GM12878 (cell line): ENCODE data around the gene INPP4B. TPM values are rescaled to one million over a fixed set of nuclear protein-coding genes. Genes with fewer than 3 reads are reported as not detected.

Experiments used
- ATAC-seq: fragments of 200-7000 bp; cut with Tn5 transposase; 3 replicates; pipeline ENCODE4 v1.9.1; 2020; ENCODE audit warnings: mild to moderate bottlenecking, moderate library complexity
- BruUV-seq: library from RNA; stranded (reverse); fragments of 400-500 nt; replicated peaks from 2 replicates; lab custom pipeline; 2021; lab: Mats Ljungman, UMichigan
- CTCF ChIA-PET: fragments of 300-600 bp; sonication (Branson Sonifier 250); formaldehyde crosslinking; extraction: SDS; loops from one replicate; lab custom pipeline; 2021; ENCODE audit warnings: inconsistent platforms; lab: Yijun Ruan, JAX
- POLR2A ChIA-PET: fragments of 350-600 bp; formaldehyde crosslinking; extraction: SDS; loops from one replicate; lab custom pipeline; 2021; ENCODE audit warnings: inconsistent platforms; lab: Charles Lee
- RAD21 ChIA-PET: fragments of 300-600 bp; sonication (Branson Sonifier 250); formaldehyde crosslinking; loops from one replicate; lab custom pipeline; 2023; ENCODE audit warnings: antibody characterized with exemption; ENCODE audit not compliant: unreplicated experiment; lab: Charles Lee
- SMC1A ChIA-PET: fragments of 300-600 bp; sonication (Branson Sonifier 250); formaldehyde crosslinking; loops from one replicate; lab custom pipeline; 2023; ENCODE audit not compliant: unreplicated experiment, uncharacterized antibody; lab: Charles Lee
- DNase-seq: peaks from one replicate; pipeline ENCODE4 v3.0.0-alpha.2; 2011; ENCODE audit warnings: low read depth, low spot score
- FAIRE-seq: peaks from 3 replicates; lab custom pipeline; 2011; peaks lifted over from hg19 to GRCh38; lab: Jason Lieb, UNC
- H2AFZ ChIP-seq: 2 replicates; pipeline ENCODE4 v1.6.0; 2011; ENCODE audit warnings: low read depth, low read length, control low read depth; ENCODE audit not compliant: control insufficient read depth
- H3K27ac ChIP-seq: 2 replicates; pipeline ENCODE4 v1.5.1; 2011; ENCODE audit warnings: control low read depth; ENCODE audit not compliant: control insufficient read depth, insufficient read depth
- H3K27me3 ChIP-seq, 2 experiments: replicated peaks in 1 of 2; 2 replicates each; pipeline versions ENCODE4 v1.6.0 to v1.6.1; 2011; ENCODE audit warnings: low read length in 1 of 2; ENCODE audit not compliant: control insufficient read depth in 2 of 2, insufficient read depth in 2 of 2
- H3K36me3 ChIP-seq, 2 experiments: 2 replicates each; pipeline ENCODE4 v1.5.1; 2011; ENCODE audit warnings: low read length in 1 of 2; ENCODE audit not compliant: control insufficient read depth in 2 of 2, insufficient read depth in 2 of 2
- H3K4me1 ChIP-seq: 2 replicates; pipeline ENCODE4 v1.6.1; 2011; ENCODE audit warnings: mild to moderate bottlenecking, low read length, moderate library complexity, mixed read lengths; ENCODE audit not compliant: control insufficient read depth, insufficient read depth
- H3K4me2 ChIP-seq: 2 replicates; pipeline ENCODE4 v1.6.0; 2011; ENCODE audit warnings: control low read depth; ENCODE audit not compliant: control insufficient read depth, insufficient read depth
- H3K4me3 ChIP-seq: fragments of 200-600 bp; sonication (generic); 2 replicates; pipeline ENCODE4 v1.5.1; 2016
- H3K79me2 ChIP-seq: 2 replicates; pipeline ENCODE4 v1.6.0; 2011; ENCODE audit warnings: low read length; ENCODE audit not compliant: control insufficient read depth, insufficient read depth
- H3K9ac ChIP-seq: 2 replicates; pipeline ENCODE4 v1.8.0; 2011; ENCODE audit warnings: low read length, control low read depth, mixed read lengths; ENCODE audit not compliant: control insufficient read depth, insufficient read depth
- H3K9me3 ChIP-seq: replicated peaks from 3 replicates; pipeline ENCODE4 v1.5.1; 2011; ENCODE audit warnings: mild to moderate bottlenecking, low read length; ENCODE audit not compliant: control insufficient read depth, insufficient read depth
- H4K20me1 ChIP-seq: 2 replicates; pipeline ENCODE4 v1.6.0; 2011; ENCODE audit not compliant: control insufficient read depth, insufficient read depth
- MYC ChIP-seq: IDR thresholded peaks from 2 replicates; pipeline ENCODE4 v1.6.1; 2011; ENCODE audit warnings: mild to moderate bottlenecking, low read length, moderate library complexity, inconsistent platforms; ENCODE audit not compliant: insufficient read depth, insufficient replicate concordance, insufficient read length, severe bottlenecking
- NFIC ChIP-seq: IDR thresholded peaks from 2 replicates; pipeline ENCODE4 v1.6.1; 2012; ENCODE audit warnings: low read depth, mild to moderate bottlenecking, inconsistent platforms, low read length, moderate library complexity
- ZNF384 ChIP-seq: IDR thresholded peaks from 2 replicates; pipeline ENCODE4 v1.6.1; 2012; ENCODE audit warnings: low read depth, mild to moderate bottlenecking, low read length, improper control_type of control experiment, borderline replicate concordance
- WGBS: methylation state at CpG from one replicate; pipeline ENCODE4 v1.1.6; 2016; ENCODE audit warnings: low lambda C conversion rate; ENCODE audit not compliant: insufficient replicate concordance, insufficient coverage; ENCODE audit errors: missing lambda C conversion rate; 5-methylcytosine and 5-hydroxymethylcytosine counted together
- in situ Hi-C: fragments of 300-500 bp; cut with MboI; formaldehyde crosslinking; loops from 9 replicates; pipeline ENCODE4 v1.14.3; 2018; ENCODE audit warnings: mixed read lengths
- intact Hi-C: fragments of 100-400 bp; cut with micrococcal nuclease; formaldehyde crosslinking; loops from one replicate; pipeline ENCODE4 v1.14.2; 2022; ENCODE audit not compliant: unreplicated experiment
- polyA plus RNA-seq, 11 experiments: library from polyadenylated mRNA; depleted of rRNA in 4 of 11; unstranded in 6 of 11; stranded (reverse) in 5 of 11; fragments of >200 nt; fragmentation: Nextera tagmentation in 4 of 11; fragmentation: Illumina TruSeq in 1 of 11; extraction: Ambion mirVana in 4 of 11; extraction: Trizol in 1 of 11; gene quantifications; 1 replicate in 1 of 11; 2 replicates in 10 of 11; pipeline versions ENCODE4 v1.2.1 to v1.2.3, GENCODE V29; 2011 to 2016; ENCODE audit warnings: inconsistent platforms in 2 of 11, missing spikeins in 2 of 11, low read depth in 1 of 11
- total RNA-seq, 4 experiments: library from RNA; depleted of rRNA in 3 of 4; stranded (reverse); fragments of >200 nt in 3 of 4; fragmentation: Illumina TruSeq in 1 of 4; extraction: Trizol in 1 of 4; gene quantifications; 2 replicates each; pipeline versions ENCODE4 v1.2.1 to v1.2.3, GENCODE V29; 2013 to 2021

INPP4B gene
- total and polyA plus RNA-seq, 10 of the 15 experiments (the other 5 are each of a cell fraction or from before 2014, with no cell fraction given) = 0.53 to 11.2 (median 0.95) TPM

DNA sequence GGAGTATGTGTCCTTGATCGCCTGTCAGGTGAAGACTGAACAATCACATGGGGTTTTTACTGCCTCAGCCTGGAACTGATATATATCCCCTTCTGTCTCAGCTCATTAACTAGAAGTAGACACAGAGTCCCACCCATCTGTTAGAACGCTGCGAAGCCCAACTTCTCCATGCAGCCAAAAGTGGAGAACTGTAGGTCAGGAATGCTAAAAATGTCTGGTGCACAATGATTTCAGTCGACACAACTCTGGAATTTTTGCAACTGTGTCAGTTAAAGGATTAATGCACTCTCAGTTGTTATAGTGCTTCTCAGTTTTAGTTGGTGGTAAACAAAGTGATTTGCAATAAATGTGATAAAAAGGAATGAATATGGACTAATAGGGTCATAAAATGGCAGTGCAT is 287.2 kb downstream of the INPP4B start:
- BruUV-seq = no TSS peak
- Histone ChIP-seq H3K36me3 (no peaks in the 10 kb centered on the region), H2AFZ (no peak overlapping the region), H3K27me3 (no peaks in the 10 kb centered on the region), H4K20me1 (no peaks in the 10 kb centered on the region), H3K4me1 (no peaks in the 10 kb centered on the region), H3K27ac (no peak overlapping the region), H3K79me2 (no peaks in the 10 kb centered on the region), H3K4me3 (no peak overlapping the region), H3K9me3 (no peaks in the 10 kb centered on the region), H3K9ac (no peak overlapping the region), H3K4me2 (no peak overlapping the region)
- FAIRE-seq = no peak
- intact Hi-C loops = no loop called here
- TF ChIP-seq ZNF384 (0 out of 2 replicates have a peak, but pooled peaks have one; percentile 41), MYC (no peak)
- POLR2A ChIA-PET = interaction anchor here (0.6 kb wide), 2 partner anchors 62 to 106 kb away, joined by 3 to 7 read pairs; no protein-coding TSS in a partner anchor
- 20% methylated on average over 4 of the region's 4 CpGs for WGBS
- ATAC-seq = no peak
- SMC1A ChIA-PET = interaction anchor here (1.0 to 10.3 kb wide), 7 partner anchors 10 to 204 kb away, joined by 3 to 115 read pairs (median 21); no protein-coding TSS in a partner anchor
- no peak for DNase-seq
- RAD21 ChIA-PET = interaction anchor here (0.6 to 2.1 kb wide), 9 partner anchors 8 to 917 kb away, joined by 3 to 9 read pairs (median 4); no protein-coding TSS in a partner anchor
- CTCF ChIA-PET = interaction anchor here (1.1 to 2.5 kb wide), 6 partner anchors 9 to 276 kb away, joined by 3 to 13 read pairs (median 8); no protein-coding TSS in a partner anchor
- in situ Hi-C loops = no loop called here

DNA sequence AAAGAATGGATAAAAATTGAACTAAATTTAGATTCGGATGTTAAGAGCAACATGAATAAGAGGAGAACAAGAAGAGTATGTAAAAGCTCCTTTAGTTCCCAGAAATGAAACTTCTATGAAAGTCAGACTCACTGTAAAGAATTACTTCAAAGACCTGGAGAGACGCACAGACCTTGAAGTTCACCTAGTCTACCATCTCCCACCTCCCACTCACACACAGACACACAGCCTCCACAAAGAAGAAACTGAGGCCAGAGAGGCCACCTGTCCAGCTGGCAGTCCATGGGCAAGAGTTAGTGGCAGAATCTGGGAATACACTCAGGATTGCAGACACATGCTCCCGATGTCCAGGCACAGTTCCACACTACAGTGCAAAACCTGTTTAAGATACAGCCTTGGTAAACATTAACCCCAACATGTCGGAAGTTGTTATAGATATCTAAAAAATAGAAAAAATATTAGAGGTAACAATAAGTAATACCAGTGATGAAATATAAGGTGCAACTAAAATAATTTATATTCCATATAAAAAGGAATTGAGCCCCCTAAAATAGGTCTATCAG is 288.8 kb downstream of the INPP4B start:
- POLR2A ChIA-PET = interaction anchor here (0.5 to 1.7 kb wide), 2 partner anchors 10 to 199 kb away, joined by 3 to 6 read pairs; no protein-coding TSS in a partner anchor
- SMC1A ChIA-PET = interaction anchor here (0.8 to 10.3 kb wide), 11 partner anchors 8 to 182 kb away, joined by 3 to 115 read pairs (median 6); no protein-coding TSS in a partner anchor
- 59% methylated on average over 4 of the region's 4 CpGs for WGBS
- BruUV-seq = no TSS peak
- no peak overlapping the region for H2AFZ ChIP-seq
- no peaks in the 10 kb centered on the region for H3K27me3 ChIP-seq
- in situ Hi-C loops = no loop called here
- RAD21 ChIA-PET = interaction anchor here (0.7 to 5.3 kb wide), 9 partner anchors 10 to 206 kb away, joined by 3 to 47 read pairs (median 5); no protein-coding TSS in a partner anchor
- H3K9ac ChIP-seq = no peak overlapping the region
- no peaks in the 10 kb centered on the region for H3K36me3 ChIP-seq
- intact Hi-C loops = no loop called here
- CTCF ChIA-PET = interaction anchor here (0.6 to 2.5 kb wide), 11 partner anchors 9 to 1001 kb away, joined by 3 to 13 read pairs (median 4); no protein-coding TSS in a partner anchor
- FAIRE-seq (no peak), DNase-seq (no peak), ATAC-seq (no peak)
- H3K27ac ChIP-seq = no peak overlapping the region
- H3K79me2 ChIP-seq = no peaks in the 10 kb centered on the region
- H3K9me3 ChIP-seq = no peaks in the 10 kb centered on the region
- H3K4me3 ChIP-seq = no peak overlapping the region
- no peaks in the 10 kb centered on the region for H4K20me1 ChIP-seq
- no peak overlapping the region for H3K4me2 ChIP-seq
- H3K4me1 ChIP-seq = no peaks in the 10 kb centered on the region
- TF ChIP-seq NFIC = no peak
